Neutrophil (primary cell): ENCODE measurements around the gene RPTOR.

Experiments
- H3K27ac ChIP-seq: fragments of 200-600 bp; sonication (generic); 2 replicates; pipeline ENCODE4 v1.5.1; 2016; ENCODE audit warnings: mild to moderate bottlenecking, moderate library complexity
- H3K27me3 ChIP-seq: fragments of 200-600 bp; sonication (generic); 2 replicates; pipeline ENCODE4 v1.6.0; 2016; ENCODE audit warnings: mild to moderate bottlenecking
- H3K36me3 ChIP-seq: fragments of 200-600 bp; sonication (generic); 2 replicates; pipeline ENCODE4 v1.5.1; 2017
- H3K4me1 ChIP-seq, 2 experiments: fragments of 200-600 bp in 1 of 2; sonication (generic) in 1 of 2; 1 replicate in 1 of 2; 2 replicates in 1 of 2; pipeline versions ENCODE4 v1.5.1 to v1.6.1; 2013 to 2016; ENCODE audit warnings: low read depth in 1 of 2, low read length in 1 of 2, mild to moderate bottlenecking in 1 of 2, moderate library complexity in 1 of 2; ENCODE audit not compliant: control insufficient read depth in 1 of 2, insufficient read depth in 1 of 2
- H3K4me3 ChIP-seq, 2 experiments: fragments of 200-600 bp in 1 of 2; sonication (generic) in 1 of 2; 1 replicate in 1 of 2; 2 replicates in 1 of 2; pipeline ENCODE4 v1.5.1; 2013 to 2016; ENCODE audit warnings: low read depth in 1 of 2, low read length in 1 of 2, mild to moderate bottlenecking in 1 of 2, moderate library complexity in 1 of 2
- H3K9me3 ChIP-seq: fragments of 200-600 bp; sonication (generic); 2 replicates; pipeline ENCODE4 v1.5.1; 2016
- TF ChIP-seq, protein P1 (sequence below): fragments of 200-600 bp; sonication (generic); IDR thresholded peaks from 2 replicates; pipeline ENCODE4 v1.5.1; 2016; ENCODE audit warnings: antibody characterized with exemption

Gene RPTOR

DNA sequence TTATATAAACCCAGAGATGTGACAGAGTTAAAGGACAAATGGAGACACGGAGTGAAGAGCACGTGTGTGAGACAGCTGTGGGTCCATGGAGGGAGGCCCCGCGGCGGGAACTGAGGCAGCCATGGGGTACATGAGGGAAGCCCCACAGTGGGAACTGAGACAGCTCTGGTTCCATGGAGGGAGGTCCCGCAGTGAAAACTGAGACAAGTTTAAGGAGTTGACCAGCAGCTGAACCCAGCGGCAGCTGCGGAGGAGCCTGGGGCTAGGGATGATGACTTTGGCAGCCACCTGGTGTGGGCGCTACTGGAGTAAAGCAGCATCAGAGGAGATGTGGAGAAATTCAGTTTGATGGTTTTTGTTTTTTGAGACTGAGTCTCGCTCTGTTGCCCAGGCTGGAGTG, 185.1 kb downstream of the RPTOR start:
- Histone ChIP-seq H3K4me1 (no peaks in the 10 kb centered on the region), H3K9me3 (no peaks in the 10 kb centered on the region), H3K4me3 (no peak overlapping the region), H3K27ac (no peak overlapping the region), H3K27me3 (no peaks in the 10 kb centered on the region), H3K36me3 (no peaks in the 10 kb centered on the region)
- TF ChIP-seq, protein P1, sequence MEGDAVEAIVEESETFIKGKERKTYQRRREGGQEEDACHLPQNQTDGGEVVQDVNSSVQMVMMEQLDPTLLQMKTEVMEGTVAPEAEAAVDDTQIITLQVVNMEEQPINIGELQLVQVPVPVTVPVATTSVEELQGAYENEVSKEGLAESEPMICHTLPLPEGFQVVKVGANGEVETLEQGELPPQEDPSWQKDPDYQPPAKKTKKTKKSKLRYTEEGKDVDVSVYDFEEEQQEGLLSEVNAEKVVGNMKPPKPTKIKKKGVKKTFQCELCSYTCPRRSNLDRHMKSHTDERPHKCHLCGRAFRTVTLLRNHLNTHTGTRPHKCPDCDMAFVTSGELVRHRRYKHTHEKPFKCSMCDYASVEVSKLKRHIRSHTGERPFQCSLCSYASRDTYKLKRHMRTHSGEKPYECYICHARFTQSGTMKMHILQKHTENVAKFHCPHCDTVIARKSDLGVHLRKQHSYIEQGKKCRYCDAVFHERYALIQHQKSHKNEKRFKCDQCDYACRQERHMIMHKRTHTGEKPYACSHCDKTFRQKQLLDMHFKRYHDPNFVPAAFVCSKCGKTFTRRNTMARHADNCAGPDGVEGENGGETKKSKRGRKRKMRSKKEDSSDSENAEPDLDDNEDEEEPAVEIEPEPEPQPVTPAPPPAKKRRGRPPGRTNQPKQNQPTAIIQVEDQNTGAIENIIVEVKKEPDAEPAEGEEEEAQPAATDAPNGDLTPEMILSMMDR, result no peak

DNA sequence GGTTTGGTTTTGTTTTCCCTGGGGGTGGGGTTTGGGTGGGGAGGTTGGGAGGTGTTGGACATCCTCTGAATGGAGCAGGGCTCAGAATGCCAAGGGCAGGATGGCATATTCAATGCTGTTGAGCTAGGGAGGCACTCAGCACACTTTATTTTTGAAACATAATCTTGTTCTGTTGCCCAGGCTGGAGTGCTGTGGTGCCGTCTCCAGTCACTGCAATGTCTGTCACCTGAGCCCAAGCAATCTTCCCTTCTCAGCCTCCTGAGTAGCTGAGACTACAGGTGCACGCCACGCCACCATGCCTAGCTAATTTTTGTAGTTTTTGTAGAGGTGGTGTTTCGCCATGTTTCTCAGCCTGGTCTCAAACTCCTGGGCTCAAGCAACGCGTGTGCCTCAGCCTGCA, 186.1 kb downstream of the RPTOR start:
- Histone ChIP-seq H3K4me3 (no peak overlapping the region), H3K4me1 (no peaks in the 10 kb centered on the region), H3K9me3 (no peaks in the 10 kb centered on the region), H3K27ac (no peak overlapping the region), H3K27me3 (no peaks in the 10 kb centered on the region), H3K36me3 (no peaks in the 10 kb centered on the region)
- TF ChIP-seq, protein P1, result no peak

DNA sequence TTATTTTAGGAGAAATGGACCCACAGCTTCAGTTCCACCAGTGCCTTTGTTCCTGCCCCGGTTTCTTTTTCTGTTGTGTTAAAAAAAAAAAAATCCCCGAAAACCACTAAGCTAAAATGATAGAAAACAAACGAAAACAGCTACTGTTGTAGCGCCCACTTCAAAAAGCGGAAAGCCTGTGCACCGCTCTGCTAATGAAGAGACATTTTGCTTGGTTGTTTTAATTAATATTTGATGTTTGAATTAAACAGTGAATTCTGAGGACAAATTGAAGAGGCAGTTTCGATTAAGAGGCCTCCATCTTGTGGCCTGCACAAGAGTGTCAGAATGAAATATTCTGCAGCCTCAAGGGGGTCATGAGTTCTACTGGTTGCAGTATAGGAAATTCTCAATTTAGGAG, 186.7 kb downstream of the RPTOR start:
- Histone ChIP-seq H3K4me3 (no peak overlapping the region), H3K9me3 (no peaks in the 10 kb centered on the region), H3K27ac (no peak overlapping the region)

DNA sequence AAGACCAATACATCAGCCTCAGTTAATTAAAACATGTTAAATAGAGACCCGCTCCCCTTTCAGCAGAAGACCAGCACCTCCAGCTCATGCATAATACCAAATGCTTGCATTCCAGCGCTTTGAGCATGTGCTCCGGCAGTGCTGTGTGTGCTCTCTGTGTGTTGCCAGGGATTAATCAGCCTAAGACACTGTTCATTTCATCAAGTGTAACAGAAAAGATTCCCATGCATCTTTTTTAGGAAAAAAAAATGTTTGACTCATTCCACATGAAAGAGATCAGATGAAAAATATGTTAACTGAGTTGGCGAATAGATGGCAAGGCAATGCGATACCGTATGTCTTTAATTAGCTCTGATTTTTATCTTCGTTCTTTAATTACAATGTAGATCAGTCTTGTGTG, 187.6 kb downstream of the RPTOR start:
- H3K27ac ChIP-seq, result no peak overlapping the region
- no peaks in the 10 kb centered on the region for H3K36me3 ChIP-seq
- no peaks in the 10 kb centered on the region for H3K9me3 ChIP-seq
- H3K4me1 ChIP-seq, result peaks cover 3 to 4% of the 10 kb centered on the region in 2 experiments
- no peak overlapping the region for H3K4me3 ChIP-seq
- no peaks in the 10 kb centered on the region for H3K27me3 ChIP-seq
- TF ChIP-seq, protein P1, result no peak

More for the DNA sequence above, 186.7 kb downstream of the RPTOR start:
- TF ChIP-seq, protein P1, result no peak
- Histone ChIP-seq H3K36me3 (no peaks in the 10 kb centered on the region), H3K27me3 (no peaks in the 10 kb centered on the region), H3K4me1 (no peaks in the 10 kb centered on the region)

DNA sequence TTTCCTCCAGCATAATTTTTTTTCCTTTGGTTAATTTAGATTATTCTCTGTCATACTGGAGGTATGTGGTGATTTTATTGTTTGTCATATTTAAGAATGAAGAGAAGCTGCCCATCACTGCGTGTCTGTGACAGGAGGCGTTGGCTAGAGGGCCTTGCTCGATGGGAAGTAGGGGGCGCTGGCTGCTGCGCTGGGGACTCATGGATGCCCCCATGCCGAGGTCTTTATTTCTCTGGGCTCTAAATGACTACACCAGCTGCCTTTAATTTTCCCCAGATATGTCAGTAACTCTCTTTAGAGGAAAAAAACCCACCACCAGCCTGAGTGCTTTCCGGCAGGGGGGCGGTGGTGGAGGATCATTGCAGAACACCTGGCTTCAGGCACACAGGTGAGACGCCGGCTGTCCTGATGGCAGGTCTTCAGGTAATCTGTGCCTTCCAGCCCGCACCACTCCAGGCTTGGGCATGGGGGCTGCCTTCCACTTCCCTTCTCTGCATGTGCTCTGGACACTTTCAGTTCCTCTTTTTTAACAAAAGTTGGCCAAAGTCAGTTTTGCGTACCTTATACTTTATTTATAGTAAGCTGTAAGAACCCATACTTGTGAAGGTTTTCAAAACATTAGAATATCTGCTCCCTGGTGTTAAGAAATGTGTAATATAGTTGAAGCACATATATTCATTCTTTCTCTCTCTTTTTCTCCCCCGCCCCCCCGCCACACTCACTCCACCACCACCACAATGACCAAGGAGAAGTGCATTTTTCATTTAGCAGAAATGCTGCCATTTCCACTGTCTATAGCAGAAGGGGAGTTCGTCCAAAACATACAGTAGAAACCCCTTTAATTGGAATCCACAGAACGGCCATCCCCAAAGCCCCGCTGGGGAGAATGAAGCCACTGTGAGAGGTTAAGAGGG, 192.7 kb downstream of the RPTOR start:
- Histone ChIP-seq H3K4me1 (peaks cover 21 to 25% of the 10 kb centered on the region in 2 experiments), H3K27me3 (no peaks in the 10 kb centered on the region)

More for the DNA sequence above, 192.7 kb downstream of the RPTOR start:
- Histone ChIP-seq H3K36me3 (no peaks in the 10 kb centered on the region), H3K27ac (peak overlapping the region; percentile 67), H3K4me3 (peak overlapping the region in 1 of 2 experiments; percentile 12), H3K9me3 (no peaks in the 10 kb centered on the region)
- TF ChIP-seq, protein P1, result no peak
